Adrenal gland (tissue), 12 donors: ENCODE data around the gene LRBA. TPM values are rescaled to one million over a fixed set of nuclear protein-coding genes. Genes with fewer than 3 reads are reported as not detected.

Source experiments
- DNase-seq, 7 donors: peaks; one replicate each; pipeline ENCODE4 v3.0.0-alpha.2; 2019 to 2020
- H3K27ac ChIP-seq, 5 donors: fragments of 200-600 bp; sonication (generic) in 4 of 5; 1 replicate in 3 of 5; 2 replicates in 2 of 5; pipeline versions ENCODE4 v1.5.1 to v1.8.0; 2016 to 2020; ENCODE audit warnings: mild to moderate bottlenecking in 1 of 5
- H3K27me3 ChIP-seq: fragments of 200-600 bp; 2 replicates; pipeline ENCODE4 v1.8.0; 2021
- H3K36me3 ChIP-seq, 2 donors: fragments of 200-600 bp; replicated peaks in 1 of 2; 1 replicate in 1 of 2; 2 replicates in 1 of 2; pipeline versions ENCODE4 v1.5.1 to v1.8.0; 2018 to 2022
- H3K4me1 ChIP-seq, 2 donors: fragments of 200-600 bp; replicated peaks in 1 of 2; 1 replicate in 1 of 2; 2 replicates in 1 of 2; pipeline versions ENCODE4 v1.5.1 to v1.8.0; 2018 to 2021
- H3K4me3 ChIP-seq, 4 donors: fragments of 200-600 bp; sonication (generic) in 3 of 4; one replicate each; pipeline ENCODE4 v1.5.1; 2016 to 2018
- H3K9me3 ChIP-seq, 3 donors: fragments of 200-600 bp; sonication (generic) in 1 of 3; replicated peaks in 1 of 3; 1 replicate in 2 of 3; 2 replicates in 1 of 3; pipeline versions ENCODE4 v1.5.1 to v1.8.0; 2016 to 2021
- CTCF ChIP-seq, 6 experiments: fragments of 450-650 bp in 4 of 6; fragments of 200-600 bp in 2 of 6; sonication (generic) in 1 of 6; IDR thresholded peaks; 1 replicate in 5 of 6; 2 replicates in 1 of 6; pipeline versions ENCODE4 v1.5.1 to v1.8.0; 2016 to 2021; ENCODE audit warnings: antibody characterized with exemption in 6 of 6, mild to moderate bottlenecking in 2 of 6, moderate library complexity in 1 of 6
- POLR2A ChIP-seq, 2 donors: fragments of 450-650 bp; IDR thresholded peaks; one replicate each; pipeline ENCODE4 v1.6.1; 2017; ENCODE audit warnings: antibody characterized with exemption in 2 of 2, mild to moderate bottlenecking in 2 of 2, moderate library complexity in 1 of 2
- whole genome bisulfite sequencing, 4 donors: extraction: QIAGEN DNeasy Blood & Tissue Kit in 2 of 4; methylation state at CpG; one replicate each; pipeline versions ENCODE4 v1.1.5 to v1.1.7; 2013 to 2017; 5-methylcytosine and 5-hydroxymethylcytosine counted together
- intact Hi-C, 2 donors: fragments of 100-400 bp; cut with DNase I; formaldehyde crosslinking; loops; one replicate each; pipeline versions ENCODE4 v1.14.1 to v1.15.0; 2022 to 2023
- polyA plus RNA-seq, 3 donors: library from polyadenylated mRNA; stranded (reverse); fragments of 200-250 nt in 2 of 3; fragments of 350-450 nt in 1 of 3; fragmentation: Illumina TruSeq in 1 of 3; extraction: RNeasy Lipid Tissue Mini Kit (QIAGEN cat#74804) in 1 of 3; gene quantifications; one replicate each; pipeline ENCODE4 v1.2.3, GENCODE V29; 2013 to 2014
- total RNA-seq, 9 donors: library from RNA; depleted of rRNA in 4 of 9; stranded (reverse); fragments of >200 nt in 4 of 9; fragments of 120-200 nt in 1 of 9; fragmentation: NEBNext Ultra II Directional in 1 of 9; extraction: Animal tissue kit (Norgen Biotek cat#: 25700) in 1 of 9; gene quantifications; one replicate each; pipeline versions ENCODE4 v1.1.0 to v1.2.4, GENCODE V29; 2013 to 2023
- donor health status: healthy with polysubstance abuse.
- donor health status: Bipolar disorder and iron deficiency.
- donor health status: DM: yes; HTN: yes; CAD: no.
- donor health status: DM: no; HTN: no; CAD: no.
- donor health status: DM: no; HTN: no; CAD: no.
- donor health status: DM: yes; HTN: yes; CAD: no.

The LRBA gene
- total and polyA plus RNA-seq, 12 donors = 9.6 to 106 (median 40.6) TPM

GRCh38 chr4:150816491-150816890 lies 198.6 kb downstream of the LRBA start:
- Histone ChIP-seq H3K4me1 (peaks cover 0 to 18% of the 10 kb centered on the region in 2 donors), H3K4me3 (no peak overlapping the region), H3K9me3 (peaks cover 0 to 5% (median 3%) of the 10 kb centered on the region in 3 donors), H3K27ac (no peak overlapping the region), H3K36me3 (no peaks in the 10 kb centered on the region), H3K27me3 (no peaks in the 10 kb centered on the region)
- DNase-seq = no peak
- intact Hi-C loops = no loop called here
- TF ChIP-seq POLR2A (IDR thresholded peaks at IDR 0.05) = no peak
- no peak for TF ChIP-seq CTCF (IDR thresholded peaks at IDR 0.05)

GRCh38 chr4:150814873-150815272 lies 200.2 kb downstream of the LRBA start:
- Histone ChIP-seq H3K27ac (no peak overlapping the region), H3K9me3 (peaks cover 0 to 5% (median 3%) of the 10 kb centered on the region in 3 donors), H3K4me3 (no peak overlapping the region), H3K27me3 (no peaks in the 10 kb centered on the region), H3K4me1 (peaks cover 0 to 9% of the 10 kb centered on the region in 2 donors), H3K36me3 (no peaks in the 10 kb centered on the region)
- TF ChIP-seq POLR2A (IDR thresholded peaks at IDR 0.05) (no peak), CTCF (IDR thresholded peaks at IDR 0.05) (no peak)
- 90 to 97% (median 94%) methylated on average over 1 of the region's 1 CpG for WGBS, 4 donors
- DNase-seq = no peak
- intact Hi-C loops = no loop called here

- no peaks in the 10 kb centered on the region for H3K27me3 ChIP-seq
- no peak for DNase-seq
- no peaks in the 10 kb centered on the region for H3K36me3 ChIP-seq
- WGBS, 4 donors = 88 to 96% (median 94%) methylated on average over 3 of the region's 3 CpGs
- no peak overlapping the region for H3K27ac ChIP-seq
- no peaks in the 10 kb centered on the region for H3K9me3 ChIP-seq
- TF ChIP-seq POLR2A (IDR thresholded peaks at IDR 0.05) = no peak
- TF ChIP-seq CTCF (IDR thresholded peaks at IDR 0.05) = no peak
- intact Hi-C loops = no loop called here
- H3K4me3 ChIP-seq = no peak overlapping the region
- no peaks in the 10 kb centered on the region for H3K4me1 ChIP-seq
Measured at GRCh38 chr4:150805183-150806025, 209.7 kb downstream of the LRBA start.

GRCh38 chr4:150801833-150802232 lies 213.3 kb downstream of the LRBA start:
- WGBS, 4 donors = 96 to 99% (median 98%) methylated on average over 4 of the region's 4 CpGs
- no peaks in the 10 kb centered on the region for H3K27me3 ChIP-seq
- no peaks in the 10 kb centered on the region for H3K4me1 ChIP-seq
- H3K36me3 ChIP-seq = no peaks in the 10 kb centered on the region
- TF ChIP-seq POLR2A (IDR thresholded peaks at IDR 0.05) (no peak), CTCF (IDR thresholded peaks at IDR 0.05) (no peak)
- H3K27ac ChIP-seq = no peak overlapping the region
- intact Hi-C loops = no loop called here
- H3K9me3 ChIP-seq = no peaks in the 10 kb centered on the region
- H3K4me3 ChIP-seq = no peak overlapping the region
- DNase-seq = no peak
